NK-92 (cell line): ENCODE measurements around the gene PRDM16.

Experiments used
- DNase-seq: peaks from one replicate; lab custom pipeline; 2025; ENCODE audit not compliant: unreplicated experiment; lab: John Stamatoyannopoulos, UW

Gene PRDM16

DNA sequence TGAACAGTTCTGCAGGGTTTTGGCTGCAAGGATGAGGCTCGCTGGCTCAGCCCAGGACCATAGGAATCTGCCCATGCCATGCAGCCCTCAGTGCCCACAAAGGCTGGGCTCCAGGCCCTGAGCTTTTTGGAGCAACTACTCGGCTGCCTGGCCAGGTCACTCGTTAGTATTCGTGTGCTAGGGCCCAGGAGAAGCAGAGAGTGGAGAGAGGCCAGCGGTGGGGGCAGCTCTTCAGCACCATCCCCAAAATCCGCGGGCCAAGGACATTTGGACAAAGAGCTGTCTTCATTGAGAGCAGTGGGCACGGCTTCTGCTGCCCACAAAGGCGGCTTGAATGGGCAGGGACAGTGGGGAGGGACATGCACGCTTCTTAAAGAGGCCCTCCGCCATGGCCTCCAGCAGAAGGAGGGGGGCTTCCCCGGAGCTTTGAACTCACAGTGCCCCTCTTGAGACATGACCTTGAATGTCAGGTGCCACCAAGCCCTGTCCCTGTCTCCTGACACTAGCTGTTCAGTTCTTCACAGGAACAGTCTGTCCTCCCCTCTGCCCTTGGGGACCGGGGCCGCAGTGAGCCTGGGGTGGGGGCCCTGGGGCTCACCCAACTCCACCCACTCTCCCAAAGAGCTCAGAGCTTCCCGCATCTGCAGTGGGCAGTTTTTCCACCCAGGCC lies 279.3 kb downstream of the PRDM16 start:
- no peak for DNase-seq

- DNase-seq: no peak
These were observed 280.4 kb downstream of the PRDM16 start for GRCh38 chr1:3349161-3349967.

GRCh38 chr1:3349968-3350299 lies 280.9 kb downstream of the PRDM16 start:
- no peak for DNase-seq

DNA sequence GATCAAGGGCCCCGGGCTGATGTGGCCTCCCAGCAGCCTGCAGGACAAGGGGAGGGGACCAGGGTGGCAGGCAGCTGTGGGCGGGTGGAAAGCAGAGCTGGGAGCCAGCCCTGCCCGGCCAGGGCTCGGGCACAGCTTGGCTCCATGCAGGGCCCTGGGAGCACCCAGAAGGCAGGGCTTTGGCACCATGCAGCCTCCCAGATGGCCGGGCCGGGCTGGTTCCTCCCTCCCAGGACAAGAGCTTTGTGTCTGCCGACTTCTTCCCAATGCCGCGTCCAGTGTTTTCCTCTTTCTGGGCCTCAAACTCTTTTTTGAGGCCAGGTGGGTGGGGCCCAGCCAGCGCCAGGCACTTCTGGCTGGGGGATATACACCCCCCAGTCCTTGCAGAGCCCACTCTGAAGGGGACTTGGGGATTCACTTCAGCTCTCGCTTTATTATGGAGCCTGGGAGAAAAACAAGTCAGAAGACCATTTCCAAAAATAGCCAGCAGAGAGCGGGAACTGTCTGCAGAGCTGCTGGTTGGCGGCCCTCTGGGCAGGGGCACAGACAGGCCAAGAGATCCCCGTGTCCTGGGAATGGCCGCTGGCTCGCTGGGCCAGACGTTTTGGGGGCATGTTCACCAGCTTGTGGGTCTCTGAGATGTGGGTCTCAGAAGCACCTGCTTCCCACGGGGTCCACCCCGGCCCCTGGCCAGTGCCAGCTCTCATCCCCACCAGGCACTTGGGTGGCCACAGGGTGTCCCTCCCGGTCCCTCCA lies 281.7 kb downstream of the PRDM16 start:
- no peak for DNase-seq

- no peak for DNase-seq
These were observed 282.7 kb downstream of the PRDM16 start for GRCh38 chr1:3351449-3352298.

- no peak for DNase-seq
These were observed 283.4 kb downstream of the PRDM16 start for GRCh38 chr1:3352299-3352951.

GRCh38 chr1:3352952-3353331 lies 283.9 kb downstream of the PRDM16 start:
- DNase-seq: no peak

- no peak for DNase-seq
These were observed 284.9 kb downstream of the PRDM16 start for GRCh38 chr1:3353876-3354275.

- DNase-seq: no peak
These were observed 286.1 kb downstream of the PRDM16 start for GRCh38 chr1:3355089-3355488.

DNA sequence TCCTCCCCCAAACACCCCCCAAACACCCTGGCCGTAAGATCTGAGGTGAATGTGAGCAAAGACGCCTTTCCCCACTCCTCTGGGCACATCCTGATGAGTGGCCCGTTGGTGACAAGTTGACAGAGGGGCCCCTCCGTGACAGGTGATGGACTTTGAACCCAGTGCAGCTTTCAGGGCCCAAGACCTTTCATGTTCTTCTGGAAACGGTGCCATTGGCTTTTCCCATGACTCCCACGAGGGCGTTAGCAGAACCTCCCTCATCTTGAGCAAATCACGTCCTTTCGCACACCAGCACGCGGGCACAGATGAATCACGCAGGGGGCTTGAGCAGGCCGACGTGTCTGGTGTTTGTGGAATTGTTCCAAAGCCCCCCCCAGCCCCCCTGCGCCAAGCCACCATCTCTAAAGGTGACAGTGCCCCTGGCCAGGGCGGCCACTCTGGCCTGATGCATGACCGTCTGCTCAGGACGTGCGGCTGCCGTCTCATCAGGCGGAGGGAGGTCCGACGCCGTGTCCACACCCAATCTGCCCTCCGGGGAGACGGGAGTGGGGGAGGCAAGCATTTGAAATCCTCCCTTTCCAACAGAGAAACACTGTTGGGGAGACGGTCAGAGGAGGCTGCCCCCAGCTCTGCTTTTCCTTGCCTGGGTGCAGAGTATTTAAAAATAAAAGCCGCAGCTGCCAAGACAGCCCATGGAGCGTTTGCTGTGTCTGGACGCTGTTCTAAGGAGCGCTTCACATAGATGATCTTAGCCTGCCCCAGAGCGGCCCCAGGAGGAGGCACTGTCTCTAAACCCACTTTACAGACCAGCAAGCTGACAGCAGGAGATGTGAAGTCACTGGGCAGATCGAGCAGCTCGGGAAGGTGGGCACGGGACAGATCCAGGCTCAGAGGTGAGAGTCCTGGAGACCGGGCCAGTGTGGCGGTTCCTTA lies 287.2 kb downstream of the PRDM16 start:
- DNase-seq: no peak

- DNase-seq: no peak
These were observed 287.9 kb downstream of the PRDM16 start for GRCh38 chr1:3356827-3357460.

DNA sequence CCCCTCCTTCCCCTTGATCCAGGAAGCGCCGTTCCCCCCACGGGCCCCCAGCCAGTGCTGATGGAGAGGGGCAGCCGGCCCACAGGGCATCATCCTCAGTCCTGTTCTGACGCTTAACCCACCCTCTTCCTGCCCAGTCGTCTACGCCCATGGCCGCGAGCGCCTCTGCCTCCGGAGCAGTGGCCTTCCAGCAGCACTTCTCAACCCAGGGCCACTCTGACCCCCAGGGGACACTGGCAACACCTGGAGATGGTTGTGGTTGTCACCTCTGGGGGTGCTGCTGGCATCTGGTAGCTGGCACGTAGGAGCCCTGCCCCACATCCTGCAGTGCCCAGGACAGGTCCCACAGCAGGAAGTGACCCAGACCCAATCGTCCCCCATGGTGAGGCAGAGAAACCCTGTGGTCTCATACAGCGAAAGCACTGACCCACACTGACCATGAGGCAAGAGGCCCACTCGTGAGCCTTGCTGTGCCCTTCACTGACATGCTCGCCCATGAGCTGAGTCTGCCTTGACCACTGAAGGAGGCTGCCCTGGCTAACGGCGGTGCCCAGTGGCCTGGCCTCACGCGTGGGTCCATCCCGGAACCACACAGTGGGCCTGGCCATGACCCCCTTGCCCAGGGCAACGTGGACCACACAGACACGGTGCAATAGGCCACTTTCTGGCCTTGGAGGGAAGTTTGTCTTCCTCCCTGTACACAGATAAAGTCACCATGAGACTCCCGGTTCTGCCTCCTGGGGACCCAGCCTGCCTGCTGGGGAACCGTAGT lies 288.7 kb downstream of the PRDM16 start:
- no peak for DNase-seq

DNA sequence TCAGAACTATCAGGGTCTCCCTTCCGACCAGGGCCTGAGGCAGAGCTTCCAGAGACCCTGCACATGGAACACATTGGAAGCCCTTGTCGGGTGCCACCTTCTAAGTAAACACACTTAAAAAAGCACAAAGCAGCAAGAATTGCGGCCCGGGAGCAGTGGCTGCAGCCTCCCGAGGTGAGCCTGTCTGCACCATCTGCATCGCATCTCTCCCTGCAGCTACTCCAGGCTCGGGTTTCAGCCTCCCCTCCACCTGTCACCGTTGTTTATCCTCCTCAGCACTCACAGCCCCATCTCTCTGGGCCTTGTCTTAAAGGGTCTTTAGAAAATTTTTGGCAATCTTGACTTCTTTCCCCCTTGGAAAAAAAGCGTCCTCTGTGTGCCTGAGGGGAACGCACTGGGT lies 290.3 kb downstream of the PRDM16 start:
- no peak for DNase-seq

GRCh38 chr1:3359756-3360440 lies 290.9 kb downstream of the PRDM16 start:
- DNase-seq: no peak

- DNase-seq: no peak
These were observed 291.7 kb downstream of the PRDM16 start for GRCh38 chr1:3360646-3361257.

- no peak for DNase-seq
These were observed 294.0 kb downstream of the PRDM16 start for GRCh38 chr1:3363023-3363422.

- no peak for DNase-seq
These were observed 294.8 kb downstream of the PRDM16 start for GRCh38 chr1:3363756-3364155.
